Motor neuron (in vitro differentiated cells): ENCODE measurements around the gene DCLK3. TPM values are rescaled to one million over a fixed set of nuclear protein-coding genes. Genes with fewer than 3 reads are reported as not detected.

Experiments
- ATAC-seq, 8 experiments: fragments of 200-7000 bp; cut with Tn5 transposase; replicated peaks in 6 of 8; 2 replicates each; pipeline ENCODE4 v1.8.0; 2021; ENCODE audit warnings: mild to moderate bottlenecking in 8 of 8, moderate library complexity in 8 of 8
- H3K27ac ChIP-seq, 2 donors: fragments of 250-450 bp; sonication (Bioruptor Pico); 2 replicates each; pipeline ENCODE4 v1.9.0; 2021; ENCODE audit warnings: antibody characterized with exemption in 2 of 2, mild to moderate bottlenecking in 2 of 2, moderate library complexity in 1 of 2
- H3K4me1 ChIP-seq, 2 donors: fragments of 250-450 bp; sonication (Bioruptor Pico); replicated peaks in 1 of 2; 2 replicates each; pipeline ENCODE4 v1.6.1; 2021; ENCODE audit warnings: antibody characterized with exemption in 2 of 2, mild to moderate bottlenecking in 2 of 2, moderate library complexity in 1 of 2
- H3K4me3 ChIP-seq, 5 donors: fragments of 250-450 bp; sonication (Bioruptor Pico); 2 replicates each; pipeline ENCODE4 v1.9.0; 2021; ENCODE audit warnings: antibody characterized with exemption in 5 of 5, mild to moderate bottlenecking in 5 of 5, moderate library complexity in 4 of 5
- WGBS, 10 experiments: fragments of 450-650 bp; shearing (Covaris generic); methylation state at CpG; one replicate each; pipeline ENCODE4 v1.0.0; 2022; 5-methylcytosine and 5-hydroxymethylcytosine counted together
- in situ Hi-C, 9 experiments: fragments of 400-800 bp; cut with MboI; loops; one replicate each; pipeline ENCODE4 v1.15.0; 2021; ENCODE audit warnings: low sequenced_read_pairs in 9 of 9, low pct_unique_long_range_greater_than_20kb in 2 of 9; ENCODE audit not compliant: unreplicated experiment in 9 of 9
- total RNA-seq, 8 experiments: library from RNA; unstranded; fragments of 300-600 nt; gene quantifications; 2 replicates each; pipeline versions ENCODE4 v1.2.3 to v1.2.4, GENCODE V29; 2022

DCLK3 gene
- total RNA-seq, 8 experiments from 2014 or later = 0.04 to 1.4 (median 0.62) TPM

- 0 to 100% (median 50%) methylated on average over 1 of the region's 1 CpG; no CpG with 5 or more reads in 6 of the 10 experiments for WGBS, 10 experiments
- ATAC-seq = no peak
- in situ Hi-C loops = no loop called here
- H3K4me3 ChIP-seq = no peak overlapping the region
- H3K27ac ChIP-seq = no peak overlapping the region
- H3K4me1 ChIP-seq = no peaks in the 10 kb centered on the region
Observed at GRCh38 chr3:36756269-36756668, 8.1 kb downstream of the DCLK3 start.

GRCh38 chr3:36751326-36751725, 13.0 kb downstream of the DCLK3 start:
- no peak for ATAC-seq
- no peak overlapping the region for H3K27ac ChIP-seq
- 0 to 60% (median 0%) methylated on average over 1 of the region's 1 CpG; no CpG with 5 or more reads in 7 of the 10 experiments for WGBS, 10 experiments
- in situ Hi-C loops = no loop called here
- H3K4me3 ChIP-seq = no peak overlapping the region
- H3K4me1 ChIP-seq = no peaks in the 10 kb centered on the region

GRCh38 chr3:36750737-36751136, 13.6 kb downstream of the DCLK3 start:
- 0 to 100% (median 8%) methylated on average over 1 to 6 of the region's 6 CpGs; no CpG with 5 or more reads in 1 of the 10 experiments for WGBS, 10 experiments
- in situ Hi-C loops = no loop called here
- ATAC-seq = no peak
- peaks cover 0 to under 1% of the 10 kb centered on the region in 2 donors for H3K4me1 ChIP-seq
- no peak overlapping the region for H3K4me3 ChIP-seq
- H3K27ac ChIP-seq = no peak overlapping the region

GRCh38 chr3:36744763-36745162, 19.6 kb downstream of the DCLK3 start:
- Histone ChIP-seq H3K4me3 (no peak overlapping the region), H3K4me1 (peaks cover 0 to 3% of the 10 kb centered on the region in 2 donors), H3K27ac (no peak overlapping the region)
- WGBS, 10 experiments = 38 to 100% (median 83%) methylated on average over 1 to 6 of the region's 6 CpGs
- in situ Hi-C loops = loop anchor here in 6 of 9 experiments (10.0 to 25.0 kb wide), 3 partner anchors 118 to 218 kb away; no protein-coding TSS in a partner anchor
- ATAC-seq = no peak

- in situ Hi-C loops = loop anchor here in 6 of 9 experiments (10.0 to 25.0 kb wide), 3 partner anchors 118 to 218 kb away; no protein-coding TSS in a partner anchor
- H3K27ac ChIP-seq = no peak overlapping the region
- no peak for ATAC-seq
- no peak overlapping the region for H3K4me3 ChIP-seq
- 17 to 95% (median 90%) methylated on average over 2 of the region's 2 CpGs; no CpG with 5 or more reads in 7 of the 10 experiments for WGBS, 10 experiments
- H3K4me1 ChIP-seq = peaks cover 0 to 3% of the 10 kb centered on the region in 2 donors
Observed at GRCh38 chr3:36743826-36744225, 20.5 kb downstream of the DCLK3 start.

GRCh38 chr3:36741285-36741684, 23.1 kb downstream of the DCLK3 start:
- in situ Hi-C loops = loop anchor here in 6 of 9 experiments (10.0 to 25.0 kb wide), 3 partner anchors 121 to 221 kb away; no protein-coding TSS in a partner anchor
- peak in 3 of 8 experiments; percentile 20 to 29 (median 25) for ATAC-seq
- Histone ChIP-seq H3K4me3 (no peak overlapping the region), H3K4me1 (peaks cover 0 to 3% of the 10 kb centered on the region in 2 donors), H3K27ac (no peak overlapping the region)
- WGBS, 10 experiments = 39 to 100% (median 94%) methylated on average over 2 of the region's 2 CpGs; no CpG with 5 or more reads in 6 of the 10 experiments

GRCh38 chr3:36740787-36741186, 23.6 kb downstream of the DCLK3 start:
- no peak for ATAC-seq
- in situ Hi-C loops = loop anchor here in 6 of 9 experiments (10.0 to 25.0 kb wide), 3 partner anchors 122 to 222 kb away; no protein-coding TSS in a partner anchor
- Histone ChIP-seq H3K4me3 (no peak overlapping the region), H3K27ac (no peak overlapping the region), H3K4me1 (peaks cover 0 to 3% of the 10 kb centered on the region in 2 donors)
- WGBS, 10 experiments = 0 to 100% (median 83%) methylated on average over 1 to 2 of the region's 2 CpGs; no CpG with 5 or more reads in 1 of the 10 experiments

GRCh38 chr3:36738702-36739101, 25.7 kb downstream of the DCLK3 start:
- H3K27ac ChIP-seq = no peak overlapping the region
- no peak for ATAC-seq
- H3K4me3 ChIP-seq = no peak overlapping the region
- 70 to 92% (median 84%) methylated on average over 2 to 8 of the region's 16 CpGs; no CpG with 5 or more reads in 4 of the 10 experiments for WGBS, 10 experiments
- peaks cover 0 to 4% of the 10 kb centered on the region in 2 donors for H3K4me1 ChIP-seq
- in situ Hi-C loops = loop anchor here in 7 of 9 experiments (10.0 to 25.0 kb wide), 4 partner anchors 116 to 224 kb away; no protein-coding TSS in a partner anchor

- H3K27ac ChIP-seq = no peak overlapping the region
- peaks cover 8 to 15% of the 10 kb centered on the region in 2 donors for H3K4me1 ChIP-seq
- in situ Hi-C loops = loop anchor here in 7 of 9 experiments (10.0 to 25.0 kb wide), 4 partner anchors 118 to 226 kb away; no protein-coding TSS in a partner anchor
- 50 to 100% (median 90%) methylated on average over 1 of the region's 1 CpG; no CpG with 5 or more reads in 5 of the 10 experiments for WGBS, 10 experiments
- H3K4me3 ChIP-seq = no peak overlapping the region
- no peak for ATAC-seq
Observed at GRCh38 chr3:36736301-36736700, 28.1 kb downstream of the DCLK3 start.

- Histone ChIP-seq H3K4me1 (peaks cover 8 to 15% of the 10 kb centered on the region in 2 donors), H3K4me3 (no peak overlapping the region), H3K27ac (no peak overlapping the region)
- ATAC-seq = peak in 2 of 8 experiments; percentile 91 to 94
- 0 to 96% (median 47%) methylated on average over 2 of the region's 2 CpGs; no CpG with 5 or more reads in 5 of the 10 experiments for WGBS, 10 experiments
- in situ Hi-C loops = loop anchor here in 7 of 9 experiments (10.0 to 25.0 kb wide), 4 partner anchors 120 to 228 kb away; no protein-coding TSS in a partner anchor
Observed at GRCh38 chr3:36734742-36735141, 29.6 kb downstream of the DCLK3 start.

- no peak for ATAC-seq
Observed at GRCh38 chr3:36733723-36734122, 30.6 kb downstream of the DCLK3 start.

GRCh38 chr3:36733162-36733696, 31.1 kb downstream of the DCLK3 start:
- Histone ChIP-seq H3K4me3 (no peak overlapping the region), H3K27ac (peak overlapping the region in 1 of 2 donors; percentile 62), H3K4me1 (peaks cover 8 to 15% of the 10 kb centered on the region in 2 donors)
- WGBS, 10 experiments = 40 to 80% (median 58%) methylated on average over 1 of the region's 1 CpG; no CpG with 5 or more reads in 6 of the 10 experiments
- in situ Hi-C loops = loop anchor here in 7 of 9 experiments (10.0 to 25.0 kb wide), 4 partner anchors 122 to 229 kb away; no protein-coding TSS in a partner anchor
- peak in 5 of 8 experiments; percentile 45 to 87 (median 74) for ATAC-seq

More at GRCh38 chr3:36733723-36734122, 30.6 kb downstream of the DCLK3 start:
- in situ Hi-C loops = loop anchor here in 7 of 9 experiments (10.0 to 25.0 kb wide), 4 partner anchors 121 to 229 kb away; no protein-coding TSS in a partner anchor
- Histone ChIP-seq H3K4me3 (no peak overlapping the region), H3K27ac (no peak overlapping the region), H3K4me1 (peaks cover 8 to 15% of the 10 kb centered on the region in 2 donors)
- WGBS, 10 experiments = 57 to 100% (median 89%) methylated on average over 1 of the region's 1 CpG; no CpG with 5 or more reads in 2 of the 10 experiments

- 75 to 100% (median 100%) methylated on average over 1 to 2 of the region's 3 CpGs; no CpG with 5 or more reads in 5 of the 10 experiments for WGBS, 10 experiments
- H3K4me3 ChIP-seq = no peak overlapping the region
- in situ Hi-C loops = loop anchor here in 7 of 9 experiments (10.0 to 25.0 kb wide), 4 partner anchors 124 to 231 kb away; no protein-coding TSS in a partner anchor
- no peak overlapping the region for H3K27ac ChIP-seq
- peaks cover 8 to 15% of the 10 kb centered on the region in 2 donors for H3K4me1 ChIP-seq
- ATAC-seq = no peak
Observed at GRCh38 chr3:36730966-36731365, 33.4 kb downstream of the DCLK3 start.
